Measurements from ENCODE around the gene EIF3L. TPM values are rescaled to one million over a fixed set of nuclear protein-coding genes. Genes with fewer than 3 reads are reported as not detected.

Gene EIF3L
- total and polyA plus RNA-seq, 2 donors (not counting 3 experiments of a cell fraction or from before 2014, with no cell fraction given) = 479 to 601 TPM

DNA sequence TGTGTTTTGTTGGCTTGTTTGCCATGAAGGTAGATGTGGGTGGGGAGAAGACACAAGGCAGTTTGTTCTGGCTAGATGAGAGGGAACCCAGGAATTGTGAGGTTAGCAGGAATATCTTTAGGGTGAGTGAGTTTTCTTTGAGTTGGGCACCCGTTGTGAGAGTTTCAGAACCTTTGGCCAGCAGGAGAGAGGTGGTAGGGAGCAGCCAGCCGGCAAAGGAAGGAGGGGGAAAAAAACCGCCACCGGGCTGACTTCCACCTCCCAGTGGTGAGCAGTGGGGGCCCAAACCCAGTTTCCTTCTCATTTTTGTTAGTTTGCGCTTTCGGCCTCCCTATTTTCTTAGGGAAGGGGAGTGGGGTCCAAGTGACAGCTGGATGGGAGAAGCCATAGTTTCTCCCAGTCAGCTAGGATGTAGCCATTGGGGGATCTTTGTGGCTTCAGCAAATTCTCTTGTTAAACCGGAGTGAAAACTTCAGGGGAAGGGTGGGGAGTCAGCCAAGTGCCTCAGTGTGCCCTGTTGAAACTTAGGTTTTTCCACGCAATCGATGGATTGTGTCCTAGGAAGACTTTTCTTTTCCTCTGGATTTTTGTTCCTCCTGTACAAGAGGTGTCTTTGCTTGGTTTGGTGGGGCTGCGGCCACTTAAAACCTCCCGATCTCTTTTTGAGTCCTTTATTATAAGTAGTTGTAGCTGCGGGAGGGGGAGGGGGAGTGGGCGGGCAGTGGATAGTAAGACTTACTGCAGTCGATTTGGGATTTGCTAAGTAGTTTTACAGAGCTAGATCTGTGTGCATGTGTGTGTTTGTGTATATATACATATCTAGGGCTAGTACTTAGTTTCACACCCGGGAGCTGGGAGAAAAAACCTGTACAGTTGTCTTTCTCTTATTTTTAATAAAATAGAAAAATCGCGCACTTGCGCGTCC, 42.5 kb upstream of the EIF3L start:
- Histone ChIP-seq H3K4me3 (replicated peaks in 1 of 3; ENCODE audit: insufficient read depth in 1 of 3, low read depth in 1 of 3, low read length in 3 of 3) (peak overlapping the region; percentile 64 to 79 (median 66)), H3K4me2 (ENCODE audit: insufficient read depth, low read length) (peak overlapping the region; percentile 88), H3K9ac (replicated peaks; ENCODE audit: extremely low read depth, insufficient read depth, low read length) (peak overlapping the region; percentile 95), H2AFZ (ENCODE audit: low read depth, low read length) (peak overlapping the region; percentile 14), H4K20me1 (replicated peaks; ENCODE audit: control insufficient read depth, extremely low read depth, insufficient read depth, low read length) (no peaks in the 10 kb centered on the region), H3K36me3 (ENCODE audit: control insufficient read depth in 2 of 2, extremely low read depth in 1 of 2, insufficient read depth in 2 of 2, low read length in 2 of 2) (no peaks in the 10 kb centered on the region), H3K9me1 (replicated peaks; ENCODE audit: control insufficient read depth, extremely low read depth, insufficient read depth, low read length) (no peaks in the 10 kb centered on the region), H3K4me1 (ENCODE audit: control insufficient read depth, extremely low read depth, insufficient read depth, low read length) (peaks cover 36% of the 10 kb centered on the region), H3K27me3 (ENCODE audit: control insufficient read depth in 2 of 2, insufficient read depth in 2 of 2, low read length in 2 of 2) (no peaks in the 10 kb centered on the region), H3K9me3 (replicated peaks; ENCODE audit: control insufficient read depth, insufficient read depth, low read length) (no peaks in the 10 kb centered on the region), H3K27ac (ENCODE audit: insufficient read depth, low read depth, low read length) (peak overlapping the region; percentile 30), H3K79me2 (ENCODE audit: control insufficient read depth, insufficient read depth, low read length) (peaks cover 13% of the 10 kb centered on the region)
- ChIA-PET CTCF (interaction anchor here (1.7 to 4.2 kb wide), 3 partner anchors 11 to 57 kb away, joined by 4 to 35 read pairs (median 26); no protein-coding TSS in a partner anchor), POLR2A (interaction anchor here (0.6 to 2.2 kb wide), 3 partner anchors 11 to 43 kb away, joined by 4 to 5 read pairs (median 4); partner anchors contain the start of genes ANKRD54 and EIF3L)
- BruUV-seq (replicated peaks) = no TSS peak
- TF ChIP-seq POLR2AphosphoS5 (IDR thresholded peaks at IDR 0.05; ENCODE audit: insufficient read depth, low read depth, low read length) = no peak
- TF ChIP-seq JUN (IDR thresholded peaks at IDR 0.05; ENCODE audit: borderline replicate concordance, insufficient read depth, insufficient read length, low read depth) = no peak
- TF ChIP-seq, protein P1, sequence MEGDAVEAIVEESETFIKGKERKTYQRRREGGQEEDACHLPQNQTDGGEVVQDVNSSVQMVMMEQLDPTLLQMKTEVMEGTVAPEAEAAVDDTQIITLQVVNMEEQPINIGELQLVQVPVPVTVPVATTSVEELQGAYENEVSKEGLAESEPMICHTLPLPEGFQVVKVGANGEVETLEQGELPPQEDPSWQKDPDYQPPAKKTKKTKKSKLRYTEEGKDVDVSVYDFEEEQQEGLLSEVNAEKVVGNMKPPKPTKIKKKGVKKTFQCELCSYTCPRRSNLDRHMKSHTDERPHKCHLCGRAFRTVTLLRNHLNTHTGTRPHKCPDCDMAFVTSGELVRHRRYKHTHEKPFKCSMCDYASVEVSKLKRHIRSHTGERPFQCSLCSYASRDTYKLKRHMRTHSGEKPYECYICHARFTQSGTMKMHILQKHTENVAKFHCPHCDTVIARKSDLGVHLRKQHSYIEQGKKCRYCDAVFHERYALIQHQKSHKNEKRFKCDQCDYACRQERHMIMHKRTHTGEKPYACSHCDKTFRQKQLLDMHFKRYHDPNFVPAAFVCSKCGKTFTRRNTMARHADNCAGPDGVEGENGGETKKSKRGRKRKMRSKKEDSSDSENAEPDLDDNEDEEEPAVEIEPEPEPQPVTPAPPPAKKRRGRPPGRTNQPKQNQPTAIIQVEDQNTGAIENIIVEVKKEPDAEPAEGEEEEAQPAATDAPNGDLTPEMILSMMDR (IDR thresholded peaks at IDR 0.05; ENCODE audit: extremely low read depth in 1 of 2, insufficient read depth in 1 of 2, low read depth in 1 of 2, low read length in 2 of 2) = no peak
- TF ChIP-seq FOS (IDR thresholded peaks at IDR 0.05; ENCODE audit: borderline replicate concordance, insufficient read depth, low read length) = no peak
- TF ChIP-seq, protein P2, sequence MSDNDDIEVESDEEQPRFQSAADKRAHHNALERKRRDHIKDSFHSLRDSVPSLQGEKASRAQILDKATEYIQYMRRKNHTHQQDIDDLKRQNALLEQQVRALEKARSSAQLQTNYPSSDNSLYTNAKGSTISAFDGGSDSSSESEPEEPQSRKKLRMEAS (IDR thresholded peaks at IDR 0.05; ENCODE audit: insufficient read depth, insufficient read length) = no peak
- no peak for TF ChIP-seq MYC (IDR thresholded peaks at IDR 0.05; ENCODE audit: low read depth, low read length)
- TF ChIP-seq POLR2A (IDR thresholded peaks at IDR 0.05; ENCODE audit: low read depth, low read length) = no peak
- FAIRE-seq (peak; percentile 72), DNase-seq (ENCODE audit: low read depth, low spot score) (peak; percentile 44)
- intact Hi-C loops (cut with micrococcal nuclease) = loop anchor here (1.0 kb wide), 1 partner anchor 60 kb away; no protein-coding TSS in a partner anchor
- dilution Hi-C loops (cut with MboI; ENCODE audit: extremely low pct_ligation_motif_present, low sequenced_read_pairs) = no loop called here

Measured in endothelial cell of umbilical vein (primary cell).